MCF 10A (cell line): Measurements from ENCODE around the gene XYLT1. TPM values are rescaled to one million over a fixed set of nuclear protein-coding genes. Genes with fewer than 3 reads are reported as not detected.

ENCODE experiments used
- BruUV-seq: library from RNA; stranded (reverse); fragments of 400-500 nt; replicated peaks from 2 replicates; lab custom pipeline; 2021; lab: Mats Ljungman, UMichigan
- CTCF ChIA-PET: fragments of 300-600 bp; sonication (Branson Sonifier 250); formaldehyde crosslinking; extraction: SDS; loops from one replicate; lab custom pipeline; 2021; ENCODE audit warnings: antibody characterized with exemption, inconsistent platforms; lab: Yijun Ruan, JAX
- POLR2A ChIA-PET: fragments of 300-600, 350-650 bp; sonication (Branson Sonifier 250); formaldehyde crosslinking; extraction: SDS; loops from one replicate; lab custom pipeline; 2020; ENCODE audit warnings: antibody characterized with exemption, inconsistent platforms; lab: Yijun Ruan, JAX
- DNase-seq: peaks from one replicate; pipeline ENCODE4 v3.0.0-alpha.2; 2018; ENCODE audit not compliant: unreplicated experiment
- H3K27ac Mint-ChIP-seq: one replicate; pipeline ENCODE4 v1.8.0; 2022; ENCODE audit warnings: mild to moderate bottlenecking, low read depth, mixed read lengths; ENCODE audit not compliant: unreplicated experiment
- H3K27me3 Mint-ChIP-seq: one replicate; pipeline ENCODE4 v1.8.0; 2022; ENCODE audit warnings: mixed read lengths; ENCODE audit not compliant: insufficient read depth, unreplicated experiment
- H3K36me3 Mint-ChIP-seq: one replicate; pipeline ENCODE4 v1.8.0; 2022; ENCODE audit warnings: mild to moderate bottlenecking, moderate library complexity, mixed read lengths; ENCODE audit not compliant: insufficient read depth, unreplicated experiment
- H3K4me1 Mint-ChIP-seq: one replicate; pipeline ENCODE4 v1.8.0; 2022; ENCODE audit warnings: mixed read lengths; ENCODE audit not compliant: insufficient read depth, unreplicated experiment
- H3K4me3 Mint-ChIP-seq: one replicate; pipeline ENCODE4 v1.8.0; 2022; ENCODE audit warnings: mild to moderate bottlenecking, moderate library complexity, mixed read lengths; ENCODE audit not compliant: unreplicated experiment
- H3K9me3 Mint-ChIP-seq: one replicate; pipeline ENCODE4 v1.8.0; 2022; ENCODE audit warnings: mixed read lengths; ENCODE audit not compliant: unreplicated experiment
- intact Hi-C: fragments of 100-400 bp; cut with micrococcal nuclease; formaldehyde crosslinking; loops from 2 replicates; pipeline ENCODE4 v1.14.1; 2022
- total RNA-seq: library from RNA; stranded (reverse); gene quantifications from 2 replicates; pipeline ENCODE4 v1.2.3, GENCODE V29; 2022
- TF ChIP-seq, protein P1 (sequence below): fragments of 200-600 bp; IDR thresholded peaks from one replicate; pipeline ENCODE4 v1.8.0; 2022; ENCODE audit warnings: antibody characterized with exemption, mild to moderate bottlenecking; ENCODE audit not compliant: unreplicated experiment

Gene XYLT1
- total RNA-seq, 1 experiment from 2014 or later = not detected

DNA sequence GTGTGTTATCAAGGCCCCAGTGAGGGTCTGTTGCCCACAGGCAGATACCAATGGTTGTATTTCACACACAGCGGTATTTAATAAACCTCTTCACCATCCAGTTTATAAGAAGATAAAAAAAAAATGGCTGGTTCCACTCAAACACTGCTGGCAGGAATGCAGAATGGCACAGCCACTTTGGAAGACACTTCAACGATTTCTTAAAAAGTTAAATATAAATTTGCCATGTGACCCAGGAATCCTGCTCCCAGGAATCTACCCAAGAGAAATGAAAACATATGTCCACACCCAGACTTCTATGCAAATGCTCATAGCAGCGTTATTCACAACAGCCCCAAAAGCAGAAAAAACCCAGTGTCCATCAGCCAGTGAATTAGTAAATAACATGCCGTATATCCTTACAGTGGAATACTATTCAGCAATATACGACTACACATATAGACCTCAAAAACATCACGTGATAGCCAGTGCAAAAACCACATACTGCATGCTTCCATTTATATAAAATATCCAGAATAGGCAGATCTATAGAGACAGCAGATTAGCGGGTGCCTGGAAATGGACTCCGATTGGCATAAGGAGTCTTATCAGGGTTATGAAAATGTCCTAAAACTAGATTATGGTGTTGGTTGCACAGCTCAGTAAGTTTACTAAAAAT, 38.7 kb downstream of the XYLT1 start:
- Mint-ChIP-seq H3K4me3 (no peak overlapping the region), H3K36me3 (no peaks in the 10 kb centered on the region), H3K27me3 (no peaks in the 10 kb centered on the region), H3K4me1 (no peaks in the 10 kb centered on the region), H3K9me3 (peaks cover 13% of the 10 kb centered on the region), H3K27ac (no peak overlapping the region)
- no TSS peak for BruUV-seq
- CTCF ChIA-PET = no interaction called here
- TF ChIP-seq, protein P1, sequence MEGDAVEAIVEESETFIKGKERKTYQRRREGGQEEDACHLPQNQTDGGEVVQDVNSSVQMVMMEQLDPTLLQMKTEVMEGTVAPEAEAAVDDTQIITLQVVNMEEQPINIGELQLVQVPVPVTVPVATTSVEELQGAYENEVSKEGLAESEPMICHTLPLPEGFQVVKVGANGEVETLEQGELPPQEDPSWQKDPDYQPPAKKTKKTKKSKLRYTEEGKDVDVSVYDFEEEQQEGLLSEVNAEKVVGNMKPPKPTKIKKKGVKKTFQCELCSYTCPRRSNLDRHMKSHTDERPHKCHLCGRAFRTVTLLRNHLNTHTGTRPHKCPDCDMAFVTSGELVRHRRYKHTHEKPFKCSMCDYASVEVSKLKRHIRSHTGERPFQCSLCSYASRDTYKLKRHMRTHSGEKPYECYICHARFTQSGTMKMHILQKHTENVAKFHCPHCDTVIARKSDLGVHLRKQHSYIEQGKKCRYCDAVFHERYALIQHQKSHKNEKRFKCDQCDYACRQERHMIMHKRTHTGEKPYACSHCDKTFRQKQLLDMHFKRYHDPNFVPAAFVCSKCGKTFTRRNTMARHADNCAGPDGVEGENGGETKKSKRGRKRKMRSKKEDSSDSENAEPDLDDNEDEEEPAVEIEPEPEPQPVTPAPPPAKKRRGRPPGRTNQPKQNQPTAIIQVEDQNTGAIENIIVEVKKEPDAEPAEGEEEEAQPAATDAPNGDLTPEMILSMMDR = no peak
- POLR2A ChIA-PET = no interaction called here
- intact Hi-C loops = no loop called here
- DNase-seq = no peak

DNA sequence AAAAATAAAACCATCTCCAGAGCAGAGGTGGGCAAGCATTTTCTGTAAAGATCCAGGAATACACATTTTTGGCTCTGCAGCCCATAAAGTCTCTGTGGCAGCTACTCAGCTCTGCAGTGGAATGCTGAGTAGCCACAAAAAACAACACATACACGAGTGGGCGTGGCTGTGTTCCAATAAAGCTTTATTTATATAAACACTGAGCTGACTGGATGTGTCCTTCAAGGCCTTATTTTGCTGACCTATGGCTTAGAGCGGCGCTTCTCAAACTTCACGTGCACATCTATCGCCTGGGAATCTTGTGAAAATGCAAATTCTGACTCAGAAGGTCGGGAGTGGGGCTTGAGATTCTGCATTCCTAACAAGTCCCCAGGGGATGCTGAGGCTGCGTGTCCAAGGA, 39.7 kb downstream of the XYLT1 start:
- DNase-seq = no peak
- no peaks in the 10 kb centered on the region for H3K4me1 Mint-ChIP-seq
- peaks cover 21% of the 10 kb centered on the region for H3K9me3 Mint-ChIP-seq
- CTCF ChIA-PET = no interaction called here
- no TSS peak for BruUV-seq
- POLR2A ChIA-PET = interaction anchor here (0.6 kb wide), 1 partner anchor 312 kb away, joined by 3 read pairs; no protein-coding TSS in a partner anchor
- no peaks in the 10 kb centered on the region for H3K36me3 Mint-ChIP-seq
- no peaks in the 10 kb centered on the region for H3K27me3 Mint-ChIP-seq
- no peak overlapping the region for H3K4me3 Mint-ChIP-seq
- intact Hi-C loops = no loop called here
- TF ChIP-seq, protein P1 = no peak
- no peak overlapping the region for H3K27ac Mint-ChIP-seq

DNA sequence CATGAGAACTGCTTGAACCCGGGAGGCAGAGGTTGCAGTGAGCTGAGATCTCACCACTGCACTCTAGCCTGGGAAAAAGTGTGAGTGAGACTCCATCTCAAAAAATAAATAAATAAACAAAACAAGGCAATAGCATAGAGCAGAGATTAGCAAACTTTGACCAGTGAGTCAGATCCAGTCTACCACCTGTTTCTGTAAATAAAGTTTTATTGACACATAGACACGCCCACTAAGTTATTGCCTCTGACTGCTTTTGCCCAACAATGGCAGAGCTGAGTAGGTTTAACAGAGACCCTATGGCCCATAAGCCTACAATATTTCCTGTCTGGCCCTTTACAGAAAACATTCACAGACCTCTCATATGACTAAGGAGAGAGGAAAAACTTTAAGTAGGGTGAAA, 44.3 kb downstream of the XYLT1 start:
- no TSS peak for BruUV-seq
- no peaks in the 10 kb centered on the region for H3K4me1 Mint-ChIP-seq
- ChIA-PET CTCF (no interaction called here), POLR2A (no interaction called here)
- DNase-seq = no peak
- no peaks in the 10 kb centered on the region for H3K27me3 Mint-ChIP-seq
- no peaks in the 10 kb centered on the region for H3K36me3 Mint-ChIP-seq
- no peak overlapping the region for H3K27ac Mint-ChIP-seq
- no peak overlapping the region for H3K4me3 Mint-ChIP-seq
- peaks cover 25% of the 10 kb centered on the region for H3K9me3 Mint-ChIP-seq
- intact Hi-C loops = no loop called here
- TF ChIP-seq, protein P1 = no peak

DNA sequence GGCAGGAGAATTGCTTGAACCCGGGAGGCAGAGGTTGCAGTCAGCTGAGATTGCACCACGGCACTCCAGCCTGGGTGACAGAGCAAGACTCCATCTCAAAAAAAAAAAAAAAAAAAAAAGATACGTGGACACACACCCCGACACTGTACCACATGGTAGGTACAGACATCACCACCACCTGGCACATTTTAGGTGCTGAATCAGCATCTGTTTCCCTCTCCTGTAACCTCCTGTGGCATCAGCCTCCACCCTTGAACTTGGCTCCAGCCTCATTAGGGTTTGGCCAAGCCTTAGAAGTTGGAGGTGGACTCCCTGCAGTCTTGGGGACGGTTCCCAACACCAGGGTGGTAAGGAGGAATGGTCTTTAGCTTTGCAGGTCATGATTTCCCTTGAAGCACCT, 46.0 kb downstream of the XYLT1 start:
- no peak overlapping the region for H3K27ac Mint-ChIP-seq
- H3K9me3 Mint-ChIP-seq = peaks cover 25% of the 10 kb centered on the region
- no peaks in the 10 kb centered on the region for H3K4me1 Mint-ChIP-seq
- peaks cover 5% of the 10 kb centered on the region for H3K36me3 Mint-ChIP-seq
- POLR2A ChIA-PET = no interaction called here
- no peak overlapping the region for H3K4me3 Mint-ChIP-seq
- intact Hi-C loops = no loop called here
- no peak for DNase-seq
- BruUV-seq = no TSS peak
- TF ChIP-seq, protein P1 = no peak
- CTCF ChIA-PET = no interaction called here
- no peaks in the 10 kb centered on the region for H3K27me3 Mint-ChIP-seq
